Mononuclear cell (primary cell): ENCODE results near the gene BCAS3. TPM values are rescaled to one million over a fixed set of nuclear protein-coding genes. Genes with fewer than 3 reads are reported as not detected.

Source experiments
- H3K27me3 ChIP-seq: 2 replicates; pipeline ENCODE4 v1.6.0; 2011; ENCODE audit warnings: low read length, control low read depth; ENCODE audit not compliant: insufficient read depth
- H3K4me1 ChIP-seq: 2 replicates; pipeline ENCODE4 v1.5.1; 2011; ENCODE audit warnings: mild to moderate bottlenecking, low read length, control low read depth; ENCODE audit not compliant: insufficient read depth
- H3K4me3 ChIP-seq: 2 replicates; pipeline ENCODE4 v1.5.1; 2011; ENCODE audit warnings: mild to moderate bottlenecking, low read length, moderate library complexity
- H3K9me3 ChIP-seq: 2 replicates; pipeline ENCODE4 v1.5.1; 2011; ENCODE audit warnings: low read depth, mild to moderate bottlenecking, control low read depth, low read length
- total RNA-seq: library from RNA; depleted of rRNA; stranded (reverse); fragments of >200 nt; gene quantifications from one replicate; pipeline ENCODE4 v1.2.3, GENCODE V29; 2012

BCAS3 gene
- total RNA-seq, 1 donor, result 23.9 TPM

DNA sequence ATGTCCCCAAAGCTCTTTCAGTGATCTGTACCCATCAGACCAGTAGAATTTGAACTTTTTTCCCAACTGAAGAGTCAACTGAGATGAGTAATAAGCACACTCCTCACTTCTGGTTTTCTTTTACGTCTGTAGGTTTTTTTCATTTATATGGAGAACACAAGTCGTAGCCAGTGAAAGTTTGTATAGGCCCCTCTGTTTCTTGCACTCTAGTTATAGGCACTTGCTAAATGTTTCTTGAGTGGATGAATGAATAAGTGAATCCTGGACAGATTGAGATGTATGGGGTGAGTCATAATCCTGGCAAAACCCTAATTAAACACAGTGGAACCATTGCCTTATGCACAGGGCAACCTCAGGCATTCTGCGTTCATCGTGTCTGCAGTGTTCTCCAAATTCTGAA, 528.3 kb downstream of the BCAS3 start:
- no peak overlapping the region for H3K4me3 ChIP-seq
- H3K9me3 ChIP-seq, result no peaks in the 10 kb centered on the region
- no peaks in the 10 kb centered on the region for H3K4me1 ChIP-seq
- H3K27me3 ChIP-seq, result no peaks in the 10 kb centered on the region

- Histone ChIP-seq H3K27me3 (no peaks in the 10 kb centered on the region), H3K9me3 (no peaks in the 10 kb centered on the region), H3K4me3 (no peak overlapping the region), H3K4me1 (no peaks in the 10 kb centered on the region)
Measured at GRCh38 chr17:61206922-61207321, 529.3 kb downstream of the BCAS3 start.

DNA sequence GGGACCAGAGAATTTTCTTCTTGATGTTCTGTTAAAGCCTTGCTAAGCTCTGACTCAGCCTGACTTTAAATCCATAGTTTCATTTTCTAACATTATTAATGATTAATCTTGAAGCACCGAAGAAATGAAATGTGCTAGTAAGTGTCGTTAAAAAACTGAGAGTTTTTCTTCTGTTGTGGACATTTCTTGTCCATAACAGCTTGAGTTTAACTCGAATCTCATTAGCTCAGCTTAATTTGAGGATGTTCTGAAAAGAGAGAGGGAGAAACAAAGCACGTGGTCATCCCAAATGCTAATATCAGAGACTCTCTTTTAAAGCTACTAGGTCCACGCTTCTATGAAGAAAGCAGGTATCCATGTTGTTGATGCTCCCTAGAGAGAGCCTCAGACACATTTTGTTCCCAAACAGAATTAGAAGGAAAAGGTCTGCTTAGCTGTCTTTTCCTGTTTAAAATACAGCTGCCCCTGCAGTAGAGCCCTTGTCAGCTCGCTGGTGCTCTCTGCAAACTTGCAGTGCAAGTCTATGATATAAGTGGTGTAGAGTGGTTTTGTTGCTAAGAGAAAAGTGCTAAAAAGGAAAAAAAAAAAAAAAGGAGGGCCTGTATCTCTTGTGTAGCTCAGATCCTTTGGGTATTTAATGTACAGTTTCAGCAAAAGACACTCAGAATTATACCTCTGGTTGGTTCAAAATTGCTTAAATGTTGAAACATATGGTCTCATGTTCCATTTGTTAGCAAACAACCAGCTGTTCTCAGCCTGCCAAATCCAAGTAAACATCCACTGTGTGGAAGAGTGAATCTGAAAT, 530.9 kb downstream of the BCAS3 start:
- Histone ChIP-seq H3K9me3 (no peaks in the 10 kb centered on the region), H3K4me1 (no peaks in the 10 kb centered on the region), H3K27me3 (no peaks in the 10 kb centered on the region), H3K4me3 (no peak overlapping the region)

- Histone ChIP-seq H3K4me3 (no peak overlapping the region), H3K27me3 (no peaks in the 10 kb centered on the region), H3K4me1 (no peaks in the 10 kb centered on the region), H3K9me3 (no peaks in the 10 kb centered on the region)
Measured at GRCh38 chr17:61209106-61209439, 531.4 kb downstream of the BCAS3 start.

DNA sequence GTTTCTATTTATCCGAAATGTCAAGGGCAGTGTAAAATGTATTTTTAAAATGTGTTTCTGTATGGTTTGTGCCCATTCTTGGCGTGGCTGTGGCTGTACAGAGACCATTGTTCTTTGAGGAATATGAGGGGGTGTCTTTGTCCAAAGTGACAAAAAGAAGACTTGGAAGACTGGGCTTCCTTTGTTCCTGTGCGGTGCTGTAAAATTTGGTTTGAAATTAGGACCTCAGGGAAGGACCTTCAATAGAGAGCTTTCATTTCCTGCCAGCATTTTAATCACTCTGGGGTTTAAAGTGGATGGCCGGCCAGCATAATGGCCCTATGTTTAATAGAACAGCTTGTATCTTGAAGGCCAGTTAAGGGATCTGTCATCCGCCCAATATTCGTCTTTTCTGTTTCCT, 531.9 kb downstream of the BCAS3 start:
- Histone ChIP-seq H3K4me1 (no peaks in the 10 kb centered on the region), H3K4me3 (no peak overlapping the region), H3K27me3 (no peaks in the 10 kb centered on the region), H3K9me3 (no peaks in the 10 kb centered on the region)

- no peaks in the 10 kb centered on the region for H3K4me1 ChIP-seq
- H3K4me3 ChIP-seq, result no peak overlapping the region
- no peaks in the 10 kb centered on the region for H3K27me3 ChIP-seq
- H3K9me3 ChIP-seq, result no peaks in the 10 kb centered on the region
Measured at GRCh38 chr17:61211236-61211635, 533.6 kb downstream of the BCAS3 start.

- H3K9me3 ChIP-seq, result no peaks in the 10 kb centered on the region
- no peaks in the 10 kb centered on the region for H3K4me1 ChIP-seq
- no peak overlapping the region for H3K4me3 ChIP-seq
- H3K27me3 ChIP-seq, result no peaks in the 10 kb centered on the region
Measured at GRCh38 chr17:61212655-61213054, 535.0 kb downstream of the BCAS3 start.

DNA sequence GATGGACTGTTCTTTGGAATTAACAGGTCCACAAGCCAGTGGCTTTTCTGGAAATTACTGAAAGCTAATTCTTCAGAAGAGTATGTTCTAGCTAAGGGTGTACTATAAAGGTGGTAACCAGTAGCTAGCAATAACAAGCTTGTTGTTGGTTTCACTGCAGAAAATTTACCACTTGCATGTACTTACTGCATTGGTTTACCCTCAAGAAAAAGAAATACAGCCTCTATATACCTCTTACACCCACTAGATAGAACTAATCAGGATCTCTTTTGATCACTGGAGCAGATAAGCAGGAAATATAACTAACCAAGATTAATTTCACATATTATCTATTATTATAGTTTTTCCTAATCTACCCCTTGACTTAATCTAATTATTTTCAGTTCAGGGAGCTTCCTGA, 537.1 kb downstream of the BCAS3 start:
- H3K4me1 ChIP-seq, result peaks cover 9% of the 10 kb centered on the region
- no peaks in the 10 kb centered on the region for H3K27me3 ChIP-seq
- H3K4me3 ChIP-seq, result no peak overlapping the region

DNA sequence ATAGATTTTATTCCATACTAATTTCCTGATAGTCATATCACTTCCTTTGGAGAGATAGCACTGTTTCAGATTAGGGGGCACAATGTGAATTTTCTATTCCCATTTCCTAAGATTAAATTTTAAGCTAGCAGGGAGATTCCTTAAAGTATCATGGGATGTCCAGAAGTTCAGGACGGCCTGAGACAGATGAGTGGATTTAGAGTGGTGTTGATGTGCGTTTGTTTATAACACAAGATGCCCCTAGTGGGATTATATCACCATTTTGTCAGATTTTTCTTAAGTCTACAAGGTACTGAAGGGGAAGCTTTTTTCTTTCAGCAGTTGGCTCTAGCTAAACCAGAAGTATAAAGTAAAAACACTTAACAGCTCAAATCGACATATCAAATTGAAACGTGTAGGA, 538.4 kb downstream of the BCAS3 start:
- Histone ChIP-seq H3K27me3 (no peaks in the 10 kb centered on the region), H3K9me3 (no peaks in the 10 kb centered on the region), H3K4me1 (peaks cover 13% of the 10 kb centered on the region), H3K4me3 (no peak overlapping the region)

More for the DNA sequence above, 537.1 kb downstream of the BCAS3 start:
- no peaks in the 10 kb centered on the region for H3K9me3 ChIP-seq

GRCh38 chr17:61217878-61218437, 540.3 kb downstream of the BCAS3 start:
- Histone ChIP-seq H3K27me3 (no peaks in the 10 kb centered on the region), H3K9me3 (no peaks in the 10 kb centered on the region), H3K4me3 (no peak overlapping the region), H3K4me1 (peaks cover 32% of the 10 kb centered on the region)

GRCh38 chr17:61218438-61218837, 540.8 kb downstream of the BCAS3 start:
- Histone ChIP-seq H3K4me1 (peaks cover 34% of the 10 kb centered on the region), H3K27me3 (no peaks in the 10 kb centered on the region), H3K9me3 (no peaks in the 10 kb centered on the region), H3K4me3 (no peak overlapping the region)

DNA sequence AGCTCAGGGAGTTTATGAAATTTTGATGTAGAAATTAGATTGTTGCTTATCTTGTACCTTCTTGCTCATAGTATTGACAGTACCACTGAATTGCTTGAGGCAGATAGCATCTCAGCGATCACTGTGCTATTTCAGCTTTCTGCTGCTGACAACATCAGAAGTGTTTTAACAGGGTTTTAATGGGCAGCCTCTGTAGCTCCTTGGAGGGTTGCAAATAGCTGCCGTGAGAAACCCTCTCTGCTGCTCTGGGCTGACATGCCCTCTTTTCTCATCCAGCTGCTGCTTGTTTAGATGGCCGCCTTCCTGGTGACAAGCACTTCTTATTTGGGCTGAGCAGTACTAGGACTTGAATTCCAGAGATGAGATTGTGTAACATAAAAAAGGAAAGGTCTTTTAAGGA, 541.8 kb downstream of the BCAS3 start:
- no peaks in the 10 kb centered on the region for H3K9me3 ChIP-seq
- no peak overlapping the region for H3K4me3 ChIP-seq
- H3K27me3 ChIP-seq, result no peaks in the 10 kb centered on the region
- peaks cover 34% of the 10 kb centered on the region for H3K4me1 ChIP-seq

DNA sequence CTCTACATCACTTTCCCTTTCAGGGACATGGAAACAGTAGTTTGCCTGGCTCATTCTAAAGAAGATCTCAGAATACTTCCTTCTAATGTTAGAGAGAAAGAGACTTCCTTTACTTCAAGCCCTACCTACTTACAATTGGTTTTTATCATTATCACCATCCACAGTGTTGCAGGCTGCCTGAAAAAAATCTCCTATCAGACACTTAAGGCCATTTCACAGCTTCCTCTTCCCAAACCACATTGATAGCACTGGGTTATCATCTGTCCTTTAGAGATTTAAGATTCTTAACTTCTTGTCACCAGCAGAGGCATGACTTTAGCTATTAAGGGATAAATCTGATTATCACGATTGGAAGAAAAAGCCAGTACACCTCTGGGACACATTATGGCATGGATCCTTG, 543.5 kb downstream of the BCAS3 start:
- Histone ChIP-seq H3K4me1 (peaks cover 34% of the 10 kb centered on the region), H3K9me3 (no peaks in the 10 kb centered on the region), H3K4me3 (no peak overlapping the region), H3K27me3 (no peaks in the 10 kb centered on the region)

DNA sequence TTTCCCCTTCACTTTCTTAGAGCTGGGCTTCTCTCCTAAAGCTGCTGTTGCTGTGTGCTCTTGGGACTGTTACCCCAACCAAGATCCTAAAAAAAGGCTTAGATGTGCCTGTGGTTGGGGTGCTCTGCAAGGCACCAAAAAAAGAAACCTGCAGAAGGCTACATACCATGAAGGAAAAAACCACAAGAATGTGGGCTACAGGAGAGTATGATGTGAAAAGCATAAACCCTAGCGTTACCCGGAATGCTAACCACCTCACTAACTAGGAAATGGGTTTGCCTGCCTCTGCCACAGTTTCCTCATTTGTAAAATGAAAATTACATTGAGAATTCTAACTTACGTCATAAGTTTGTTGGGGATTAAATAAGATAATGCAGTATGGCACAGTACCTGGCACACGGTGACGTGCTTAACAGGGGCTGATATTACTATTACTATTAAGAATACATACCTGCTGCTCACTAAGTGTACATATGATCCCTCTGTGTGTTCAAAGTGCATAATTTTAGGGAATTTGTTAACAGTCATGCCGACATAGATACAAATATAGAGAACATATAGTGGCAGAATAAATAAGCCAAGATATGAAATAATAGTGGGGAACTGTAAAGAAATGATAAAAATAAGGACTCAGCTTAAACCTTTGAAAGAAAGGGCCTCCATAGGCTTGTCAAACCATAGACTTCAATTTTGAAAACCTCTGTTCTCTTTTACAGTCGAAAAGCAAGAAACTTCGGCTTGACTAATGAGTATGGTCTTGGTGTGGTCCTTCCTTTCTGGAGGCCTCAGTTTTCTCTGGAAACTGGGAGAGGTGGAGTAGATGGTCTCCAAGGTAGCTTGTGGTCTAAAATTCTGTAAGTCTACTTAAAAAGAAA, 544.2 kb downstream of the BCAS3 start:
- Histone ChIP-seq H3K27me3 (no peaks in the 10 kb centered on the region), H3K4me1 (peaks cover 34% of the 10 kb centered on the region), H3K4me3 (no peak overlapping the region), H3K9me3 (no peaks in the 10 kb centered on the region)

DNA sequence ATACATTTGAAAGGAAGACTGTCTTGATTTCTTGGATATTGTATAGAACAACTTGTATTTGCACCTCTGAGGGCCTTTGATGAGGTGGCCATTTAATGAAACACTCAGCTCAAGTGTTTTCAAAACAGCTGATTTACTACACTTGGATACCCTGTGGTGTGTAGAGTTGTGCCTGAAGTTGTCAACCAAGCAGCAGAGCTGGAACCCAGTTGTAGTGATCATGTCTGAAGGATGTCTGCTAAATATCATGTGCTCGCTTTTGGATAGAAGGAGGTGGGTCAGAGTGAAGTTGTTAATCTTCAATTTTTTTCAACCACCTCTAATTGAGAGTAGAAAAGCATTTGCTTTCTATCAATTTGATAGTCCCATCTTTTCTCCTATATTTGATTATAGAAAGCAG, 546.1 kb downstream of the BCAS3 start:
- H3K4me1 ChIP-seq, result peaks cover 28% of the 10 kb centered on the region

More for the DNA sequence above, 546.1 kb downstream of the BCAS3 start:
- no peaks in the 10 kb centered on the region for H3K9me3 ChIP-seq
- no peak overlapping the region for H3K4me3 ChIP-seq
- H3K27me3 ChIP-seq, result no peaks in the 10 kb centered on the region
